A673 (cell line): Measurements from ENCODE around the gene BBS2.

Experiments used
- CTCF ChIP-seq: fragments of 300-800, 200-600 bp; sonication (generic); conservative IDR thresholded peaks from 2 replicates; pipeline ENCODE4 v1.5.1; 2017; ENCODE audit warnings: low read depth, mild to moderate bottlenecking, antibody characterized with exemption, low read length, moderate library complexity, mixed read lengths
- EZH2 ChIP-seq: fragments of 200-600 bp; sonication (generic); IDR thresholded peaks from 2 replicates; pipeline ENCODE4 v1.6.1; 2017; ENCODE audit warnings: borderline replicate concordance, low read depth, mild to moderate bottlenecking, mixed read lengths, antibody characterized with exemption, low read length; ENCODE audit not compliant: poor library complexity, severe bottlenecking

GRCh38 chr16:56505181-56505580, 14.6 kb downstream of the BBS2 start:
- TF ChIP-seq CTCF (no peak), EZH2 (no peak)
